Fibroblast of lung (primary cell): ENCODE results near the gene KEAP1. TPM values are rescaled to one million over a fixed set of nuclear protein-coding genes. Genes with fewer than 3 reads are reported as not detected.

Source experiments
- DNase-seq, 2 donors: peaks; one replicate each; pipeline versions ENCODE4 v3.0.0 to v3.0.0-alpha.2; 2010; ENCODE audit warnings: low read depth in 2 of 2
- H2AFZ ChIP-seq: 2 replicates; pipeline ENCODE4 v1.5.1; 2012; ENCODE audit warnings: low read length, control low read depth, inconsistent platforms
- H3K27ac ChIP-seq: 2 replicates; pipeline ENCODE4 v1.5.1; 2011; ENCODE audit warnings: low read length, control low read depth; ENCODE audit not compliant: insufficient read depth
- H3K27me3 ChIP-seq: 2 replicates; pipeline ENCODE4 v1.5.1; 2011; ENCODE audit warnings: mild to moderate bottlenecking, low read length; ENCODE audit not compliant: control insufficient read depth, insufficient read depth
- H3K36me3 ChIP-seq: 2 replicates; pipeline ENCODE4 v1.5.1; 2011; ENCODE audit warnings: low read length; ENCODE audit not compliant: control insufficient read depth, insufficient read depth
- H3K4me1 ChIP-seq: 2 replicates; pipeline ENCODE4 v1.5.1; 2011; ENCODE audit warnings: low read length; ENCODE audit not compliant: control insufficient read depth, insufficient read depth; ENCODE audit errors: extremely low read depth
- H3K4me2 ChIP-seq: 2 replicates; pipeline ENCODE4 v1.5.1; 2011; ENCODE audit warnings: low read length, control low read depth; ENCODE audit not compliant: insufficient read depth; ENCODE audit errors: extremely low read depth
- H3K4me3 ChIP-seq, 4 experiments: fragments of 200-600 bp in 1 of 4; sonication (generic) in 1 of 4; replicated peaks in 1 of 4; 2 replicates each; pipeline ENCODE4 v1.5.1; 2011 to 2016; ENCODE audit warnings: low read length in 4 of 4, low read depth in 3 of 4, mild to moderate bottlenecking in 3 of 4, control low read depth in 2 of 4, inconsistent platforms in 1 of 4, mixed read lengths in 1 of 4; ENCODE audit not compliant: insufficient read depth in 1 of 4; ENCODE audit errors: control extremely low read depth in 1 of 4
- H3K79me2 ChIP-seq: 2 replicates; pipeline ENCODE4 v1.5.1; 2012; ENCODE audit warnings: mild to moderate bottlenecking, low read length, inconsistent platforms; ENCODE audit not compliant: control insufficient read depth, insufficient read depth
- H3K9ac ChIP-seq: 2 replicates; pipeline ENCODE4 v1.5.1; 2011; ENCODE audit warnings: mild to moderate bottlenecking, low read length, control low read depth; ENCODE audit not compliant: insufficient read depth
- H3K9me3 ChIP-seq: 2 replicates; pipeline ENCODE4 v1.5.1; 2012; ENCODE audit warnings: low read depth, low read length; ENCODE audit not compliant: control insufficient read depth, insufficient read depth
- H4K20me1 ChIP-seq: 2 replicates; pipeline ENCODE4 v1.5.1; 2011; ENCODE audit warnings: low read length; ENCODE audit not compliant: control insufficient read depth, insufficient read depth; ENCODE audit errors: extremely low read depth
- EZH2 ChIP-seq: IDR thresholded peaks from 2 replicates; pipeline ENCODE4 v1.5.1; 2012; ENCODE audit warnings: low read length, control low read depth, mild to moderate bottlenecking; ENCODE audit errors: missing control alignments
- polyA plus RNA-seq, 2 donors: library from polyadenylated mRNA; depleted of rRNA in 1 of 2; stranded (reverse) in 1 of 2; unstranded in 1 of 2; fragments of >200 nt; gene quantifications; 2 replicates each; pipeline ENCODE4 v1.2.1, GENCODE V29; 2011 to 2012; ENCODE audit warnings: missing spikeins in 1 of 2
- total RNA-seq: library from RNA; depleted of rRNA; stranded (reverse); fragments of >200 nt; gene quantifications from 2 replicates; pipeline ENCODE4 v1.2.1, GENCODE V29; 2014
- TF ChIP-seq, protein P1 (sequence below), 2 donors: IDR thresholded peaks in 1 of 2; conservative IDR thresholded peaks in 1 of 2; 1 replicate in 1 of 2; 2 replicates in 1 of 2; pipeline ENCODE4 v1.5.1; 2011 to 2012; ENCODE audit warnings: low read length in 2 of 2, control low read depth in 1 of 2, inconsistent platforms in 1 of 2, low read depth in 1 of 2, mild to moderate bottlenecking in 1 of 2

The KEAP1 gene
- total and polyA plus RNA-seq, 2 donors (not counting 1 experiment from before 2014, with no cell fraction given), result 36.1 to 103 TPM

DNA sequence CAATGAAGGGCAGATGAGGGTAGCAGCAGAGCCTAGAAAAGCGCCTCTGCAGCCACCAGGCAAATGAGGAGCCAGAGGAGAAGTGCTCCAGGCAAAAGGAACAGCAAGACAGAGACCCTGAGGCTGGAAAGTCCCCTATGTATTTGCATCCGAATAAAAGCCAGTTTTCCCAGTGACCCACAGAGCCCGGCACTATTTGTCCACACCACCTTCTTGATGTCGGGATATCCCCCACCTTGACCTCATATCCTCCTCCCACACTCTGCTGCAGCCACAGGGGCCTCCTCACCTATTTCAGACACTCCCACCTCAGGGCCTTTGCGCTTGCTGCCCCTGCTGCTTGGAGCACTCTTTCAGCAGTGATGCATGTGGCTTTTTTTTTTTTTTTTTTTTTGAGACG lies 47.2 kb upstream of the KEAP1 start:
- no peak overlapping the region for H3K4me3 ChIP-seq
- DNase-seq, result no peak
- H3K79me2 ChIP-seq, result no peaks in the 10 kb centered on the region
- H3K4me1 ChIP-seq, result no peaks in the 10 kb centered on the region
- H2AFZ ChIP-seq, result no peak overlapping the region
- no peaks in the 10 kb centered on the region for H3K27me3 ChIP-seq
- peaks cover 30% of the 10 kb centered on the region for H3K36me3 ChIP-seq
- no peaks in the 10 kb centered on the region for H4K20me1 ChIP-seq
- no peak overlapping the region for H3K27ac ChIP-seq
- no peak overlapping the region for H3K4me2 ChIP-seq
- no peak for TF ChIP-seq EZH2
- TF ChIP-seq, protein P1, sequence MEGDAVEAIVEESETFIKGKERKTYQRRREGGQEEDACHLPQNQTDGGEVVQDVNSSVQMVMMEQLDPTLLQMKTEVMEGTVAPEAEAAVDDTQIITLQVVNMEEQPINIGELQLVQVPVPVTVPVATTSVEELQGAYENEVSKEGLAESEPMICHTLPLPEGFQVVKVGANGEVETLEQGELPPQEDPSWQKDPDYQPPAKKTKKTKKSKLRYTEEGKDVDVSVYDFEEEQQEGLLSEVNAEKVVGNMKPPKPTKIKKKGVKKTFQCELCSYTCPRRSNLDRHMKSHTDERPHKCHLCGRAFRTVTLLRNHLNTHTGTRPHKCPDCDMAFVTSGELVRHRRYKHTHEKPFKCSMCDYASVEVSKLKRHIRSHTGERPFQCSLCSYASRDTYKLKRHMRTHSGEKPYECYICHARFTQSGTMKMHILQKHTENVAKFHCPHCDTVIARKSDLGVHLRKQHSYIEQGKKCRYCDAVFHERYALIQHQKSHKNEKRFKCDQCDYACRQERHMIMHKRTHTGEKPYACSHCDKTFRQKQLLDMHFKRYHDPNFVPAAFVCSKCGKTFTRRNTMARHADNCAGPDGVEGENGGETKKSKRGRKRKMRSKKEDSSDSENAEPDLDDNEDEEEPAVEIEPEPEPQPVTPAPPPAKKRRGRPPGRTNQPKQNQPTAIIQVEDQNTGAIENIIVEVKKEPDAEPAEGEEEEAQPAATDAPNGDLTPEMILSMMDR (conservative IDR thresholded peaks at IDR 0.05 in 1 of 2, IDR thresholded peaks at IDR 0.05 in 1 of 2; ENCODE audit: low read depth in 1 of 2, low read length in 2 of 2), result no peak
- H3K9me3 ChIP-seq, result no peaks in the 10 kb centered on the region
- H3K9ac ChIP-seq, result no peak overlapping the region

DNA sequence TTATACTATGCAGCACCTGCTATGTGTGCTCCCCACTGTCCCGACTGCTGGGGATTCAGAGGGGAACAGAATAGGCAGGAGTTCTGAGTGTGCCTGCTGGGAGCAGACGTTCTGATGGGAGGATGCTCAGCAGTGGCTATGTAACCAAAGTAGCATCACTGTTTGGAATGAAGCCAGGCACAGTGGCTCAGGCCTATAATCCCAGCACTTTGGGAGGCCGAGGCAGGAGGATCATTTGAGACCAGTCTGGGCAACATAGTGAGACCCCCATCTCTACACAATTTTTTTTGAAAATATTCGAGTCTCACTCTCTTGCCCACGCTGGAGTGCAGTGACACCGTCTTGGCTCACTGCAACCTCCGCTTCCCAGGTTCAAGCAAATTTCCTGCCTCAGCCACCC lies 46.6 kb upstream of the KEAP1 start:
- H3K4me1 ChIP-seq, result no peaks in the 10 kb centered on the region
- H3K27ac ChIP-seq, result no peak overlapping the region
- H3K9ac ChIP-seq, result no peak overlapping the region
- no peaks in the 10 kb centered on the region for H4K20me1 ChIP-seq
- peaks cover 24% of the 10 kb centered on the region for H3K36me3 ChIP-seq
- no peak overlapping the region for H2AFZ ChIP-seq
- no peak overlapping the region for H3K4me3 ChIP-seq
- H3K79me2 ChIP-seq, result peaks cover 3% of the 10 kb centered on the region
- H3K4me2 ChIP-seq, result no peak overlapping the region
- H3K9me3 ChIP-seq, result no peaks in the 10 kb centered on the region
- no peaks in the 10 kb centered on the region for H3K27me3 ChIP-seq
- no peak for DNase-seq
- TF ChIP-seq EZH2, result no peak
- TF ChIP-seq, protein P1 (conservative IDR thresholded peaks at IDR 0.05 in 1 of 2, IDR thresholded peaks at IDR 0.05 in 1 of 2; ENCODE audit: low read depth in 1 of 2, low read length in 2 of 2), result no peak

DNA sequence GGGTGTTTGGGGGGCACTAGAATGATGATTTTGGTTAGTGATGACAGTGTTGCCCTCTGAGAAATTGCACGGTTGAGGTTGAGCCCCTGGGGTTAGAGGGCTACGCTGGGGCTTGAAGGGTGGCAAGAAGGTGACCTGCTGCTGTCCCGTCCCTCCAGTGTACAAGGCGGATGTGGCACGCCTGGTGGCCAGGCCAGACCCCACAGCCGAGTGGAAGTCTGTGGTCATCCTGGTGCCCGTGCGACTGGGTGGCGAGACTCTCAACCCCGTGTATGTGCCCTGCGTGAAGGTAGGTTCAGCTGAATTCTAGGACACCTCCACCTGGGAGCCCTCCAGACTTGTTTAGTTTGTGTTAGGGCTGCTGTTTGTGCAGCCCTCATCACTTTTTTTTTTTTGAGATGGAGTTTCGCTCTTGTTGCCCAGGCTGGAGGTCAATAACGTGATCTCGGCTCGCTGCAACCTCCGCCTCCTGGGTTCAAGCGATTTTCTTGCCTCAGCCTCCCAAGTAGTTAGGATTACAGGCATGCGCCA lies 45.7 kb upstream of the KEAP1 start:
- DNase-seq, result no peak
- TF ChIP-seq, protein P1 (conservative IDR thresholded peaks at IDR 0.05 in 1 of 2, IDR thresholded peaks at IDR 0.05 in 1 of 2; ENCODE audit: low read depth in 1 of 2, low read length in 2 of 2), result no peak
- no peak for TF ChIP-seq EZH2
- no peak overlapping the region for H3K4me3 ChIP-seq
- H4K20me1 ChIP-seq, result no peaks in the 10 kb centered on the region
- no peaks in the 10 kb centered on the region for H3K27me3 ChIP-seq
- H3K9ac ChIP-seq, result no peak overlapping the region
- no peak overlapping the region for H3K27ac ChIP-seq
- H3K79me2 ChIP-seq, result peaks cover 11% of the 10 kb centered on the region
- peaks cover 17% of the 10 kb centered on the region for H3K36me3 ChIP-seq
- H2AFZ ChIP-seq, result no peak overlapping the region
- no peak overlapping the region for H3K4me2 ChIP-seq
- H3K9me3 ChIP-seq, result no peaks in the 10 kb centered on the region
- no peaks in the 10 kb centered on the region for H3K4me1 ChIP-seq
